HepG2 (cell line): ENCODE results near the gene DMXL1.

Experiments used
- BRCA1 ChIP-seq: sonication (generic); formaldehyde crosslinking; IDR thresholded peaks from 2 replicates; pipeline ENCODE4 v1.4.0; 2020; ENCODE audit warnings: missing genetic modification reagents
- CAMTA2 ChIP-seq: sonication (generic); formaldehyde crosslinking; IDR thresholded peaks from 2 replicates; pipeline ENCODE4 v1.4.0; 2020; ENCODE audit warnings: mild to moderate bottlenecking, missing genetic modification reagents, borderline replicate concordance
- ETV5 ChIP-seq: IDR thresholded peaks from 2 replicates; pipeline ENCODE4 v1.6.1; 2018; ENCODE audit warnings: missing biosample characterization, missing genetic modification reagents, inconsistent platforms, borderline replicate concordance
- GABPA ChIP-seq, 2 experiments: IDR thresholded peaks; 2 replicates each; pipeline ENCODE4 v1.6.1; 2011 to 2016; ENCODE audit warnings: low read depth in 2 of 2, low read length in 1 of 2, missing biosample characterization in 1 of 2, missing genetic modification characterization in 1 of 2
- MED1 ChIP-seq: sonication (generic); formaldehyde crosslinking; IDR thresholded peaks from 2 replicates; pipeline ENCODE4 v1.4.0; 2020; ENCODE audit warnings: missing genetic modification reagents
- MXI1 ChIP-seq: IDR thresholded peaks from 3 replicates; pipeline ENCODE4 v1.6.1; 2012; ENCODE audit warnings: low read depth, low read length, inconsistent platforms, borderline replicate concordance
- POLR2A ChIP-seq, 2 experiments: IDR thresholded peaks; 2 replicates each; pipeline ENCODE4 v1.6.1; 2011; ENCODE audit warnings: low read depth in 2 of 2, low read length in 2 of 2, mild to moderate bottlenecking in 1 of 2, moderate library complexity in 1 of 2; ENCODE audit not compliant: insufficient read depth in 1 of 2
- RAD51 ChIP-seq: fragments of 450-650 bp; IDR thresholded peaks from 2 replicates; pipeline ENCODE4 v1.6.1; 2016; ENCODE audit warnings: borderline replicate concordance
- RCOR2 ChIP-seq: IDR thresholded peaks from 2 replicates; pipeline ENCODE4 v1.6.1; 2016; ENCODE audit warnings: missing biosample characterization, missing genetic modification reagents
- RELA ChIP-seq: sonication (generic); formaldehyde crosslinking; IDR thresholded peaks from 2 replicates; pipeline ENCODE4 v1.4.0; 2020; ENCODE audit warnings: missing genetic modification reagents
- SYNCRIP ChIP-seq: fragments of 200-400 bp; formaldehyde crosslinking; IDR thresholded peaks from 2 replicates; pipeline ENCODE4 v1.6.1; 2018; ENCODE audit warnings: mild to moderate bottlenecking, low read depth, low read length; ENCODE audit not compliant: insufficient read depth
- TCF12 ChIP-seq, 2 experiments: fragments of 450-650 bp in 1 of 2; sonication (generic) in 1 of 2; formaldehyde crosslinking in 1 of 2; IDR thresholded peaks; 2 replicates each; pipeline versions ENCODE4 v1.6.1 to v1.8.0; 2017 to 2022; ENCODE audit warnings: antibody characterized with exemption in 1 of 2, mild to moderate bottlenecking in 1 of 2, missing genetic modification reagents in 1 of 2, moderate library complexity in 1 of 2
- ZXDC ChIP-seq: sonication (generic); formaldehyde crosslinking; IDR thresholded peaks from 2 replicates; pipeline ENCODE4 v1.5.0; 2020; ENCODE audit warnings: mild to moderate bottlenecking, missing genetic modification reagents
- TF ChIP-seq, protein P1 (sequence below): sonication (generic); formaldehyde crosslinking; IDR thresholded peaks from 2 replicates; pipeline ENCODE4 v1.5.0; 2020; ENCODE audit warnings: mild to moderate bottlenecking, missing genetic modification reagents, moderate library complexity

DNA sequence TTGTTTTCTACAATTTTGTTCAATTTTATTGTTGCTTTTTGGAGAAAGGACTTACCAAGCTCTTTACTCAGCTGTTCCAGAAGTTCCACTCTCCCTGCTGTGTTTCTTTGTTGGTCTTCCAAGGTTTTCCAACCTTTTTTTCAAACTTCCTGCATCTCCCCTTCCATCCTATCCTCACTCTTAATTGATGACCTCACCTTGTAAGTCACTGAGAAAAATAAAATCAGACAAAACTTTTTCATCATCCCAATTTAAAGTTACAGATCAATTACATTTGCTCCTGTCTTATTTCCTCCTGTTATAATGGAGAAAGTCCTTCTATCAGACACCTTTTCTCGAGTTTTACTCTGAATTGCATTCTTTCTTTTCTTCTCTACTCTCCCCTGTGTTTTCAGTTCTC, 121.1 kb downstream of the DMXL1 start:
- TF ChIP-seq TCF12 (IDR thresholded peaks at IDR 0.05): no peak
- no peak for TF ChIP-seq TCF12 (CRISPR knock-in tag; IDR thresholded peaks at IDR 0.05)
- TF ChIP-seq SYNCRIP: no peak
- TF ChIP-seq MED1 (CRISPR knock-in tag): no peak
- no peak for TF ChIP-seq ETV5 (CRISPR knock-in tag)
- TF ChIP-seq RAD51: no peak
- TF ChIP-seq BRCA1 (CRISPR knock-in tag): no peak
- no peak for TF ChIP-seq GABPA (IDR thresholded peaks at IDR 0.05; ENCODE audit: low read depth, low read length)
- TF ChIP-seq GABPA (CRISPR knock-in tag; IDR thresholded peaks at IDR 0.05; ENCODE audit: low read depth): no peak
- TF ChIP-seq MXI1: no peak
- no peak for TF ChIP-seq POLR2A (IDR thresholded peaks at IDR 0.05; ENCODE audit: insufficient read depth in 1 of 2, low read depth in 2 of 2, low read length in 2 of 2)
- no peak for TF ChIP-seq RELA (CRISPR knock-in tag)
- no peak for TF ChIP-seq ZXDC (CRISPR knock-in tag)
- no peak for TF ChIP-seq CAMTA2
- no peak for TF ChIP-seq RCOR2 (CRISPR knock-in tag)
- TF ChIP-seq, protein P1, sequence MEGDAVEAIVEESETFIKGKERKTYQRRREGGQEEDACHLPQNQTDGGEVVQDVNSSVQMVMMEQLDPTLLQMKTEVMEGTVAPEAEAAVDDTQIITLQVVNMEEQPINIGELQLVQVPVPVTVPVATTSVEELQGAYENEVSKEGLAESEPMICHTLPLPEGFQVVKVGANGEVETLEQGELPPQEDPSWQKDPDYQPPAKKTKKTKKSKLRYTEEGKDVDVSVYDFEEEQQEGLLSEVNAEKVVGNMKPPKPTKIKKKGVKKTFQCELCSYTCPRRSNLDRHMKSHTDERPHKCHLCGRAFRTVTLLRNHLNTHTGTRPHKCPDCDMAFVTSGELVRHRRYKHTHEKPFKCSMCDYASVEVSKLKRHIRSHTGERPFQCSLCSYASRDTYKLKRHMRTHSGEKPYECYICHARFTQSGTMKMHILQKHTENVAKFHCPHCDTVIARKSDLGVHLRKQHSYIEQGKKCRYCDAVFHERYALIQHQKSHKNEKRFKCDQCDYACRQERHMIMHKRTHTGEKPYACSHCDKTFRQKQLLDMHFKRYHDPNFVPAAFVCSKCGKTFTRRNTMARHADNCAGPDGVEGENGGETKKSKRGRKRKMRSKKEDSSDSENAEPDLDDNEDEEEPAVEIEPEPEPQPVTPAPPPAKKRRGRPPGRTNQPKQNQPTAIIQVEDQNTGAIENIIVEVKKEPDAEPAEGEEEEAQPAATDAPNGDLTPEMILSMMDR: no peak
